ENCODE measurements around the gene BCL2L15. TPM values are rescaled to one million over a fixed set of nuclear protein-coding genes. Genes with fewer than 3 reads are reported as not detected.

Gene BCL2L15
- total and polyA plus RNA-seq, 2 experiments from 2014 or later, result 0.16 to 4.5 TPM

DNA sequence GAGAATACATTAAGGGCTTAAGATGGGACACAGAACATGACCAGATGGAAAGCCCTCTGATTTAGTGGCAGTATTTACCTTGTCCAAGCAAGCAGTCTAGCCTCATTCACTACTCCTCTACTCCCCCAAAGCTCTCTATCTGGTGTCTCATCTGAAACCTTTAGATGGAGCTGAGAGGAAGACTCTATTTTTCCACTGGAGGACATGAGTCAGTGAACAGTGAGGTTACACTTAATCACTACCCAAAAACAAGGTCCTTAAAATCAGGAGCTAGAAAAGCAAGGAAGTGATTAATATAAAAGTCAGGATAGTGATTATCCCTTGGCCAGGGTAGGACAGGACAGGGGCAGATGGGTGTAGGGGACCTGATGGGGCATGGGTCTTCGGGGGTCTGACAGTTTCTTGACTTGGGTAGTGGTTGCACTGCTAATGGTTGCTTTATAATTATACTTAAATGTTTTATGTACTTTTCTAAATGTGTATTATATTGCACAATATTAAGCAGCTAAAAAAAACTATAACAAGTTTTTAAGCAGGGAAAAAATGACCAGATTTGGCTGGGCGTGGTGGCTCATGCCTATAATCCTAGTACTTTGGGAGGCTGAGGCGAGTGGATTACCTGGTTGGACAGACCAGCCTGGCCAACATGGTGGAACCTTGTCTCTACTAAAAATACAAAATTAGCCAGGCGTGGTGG is 18.8 kb downstream of the BCL2L15 start:
- H3K9me3 ChIP-seq (ENCODE audit: low read depth), result no peaks in the 10 kb centered on the region
- DNase-seq (ENCODE audit: low read depth in 1 of 2, low spot score in 1 of 2), result no peak
- no peak overlapping the region for H3K4me3 ChIP-seq
- H3K27ac ChIP-seq, result no peak overlapping the region
- no peaks in the 10 kb centered on the region for H3K27me3 ChIP-seq
- H3K36me3 ChIP-seq, result no peaks in the 10 kb centered on the region
- H3K4me1 ChIP-seq (ENCODE audit: low read depth), result no peaks in the 10 kb centered on the region
- no peak for TF ChIP-seq CTCF (IDR thresholded peaks at IDR 0.05; ENCODE audit: low read depth, low read length)

DNA sequence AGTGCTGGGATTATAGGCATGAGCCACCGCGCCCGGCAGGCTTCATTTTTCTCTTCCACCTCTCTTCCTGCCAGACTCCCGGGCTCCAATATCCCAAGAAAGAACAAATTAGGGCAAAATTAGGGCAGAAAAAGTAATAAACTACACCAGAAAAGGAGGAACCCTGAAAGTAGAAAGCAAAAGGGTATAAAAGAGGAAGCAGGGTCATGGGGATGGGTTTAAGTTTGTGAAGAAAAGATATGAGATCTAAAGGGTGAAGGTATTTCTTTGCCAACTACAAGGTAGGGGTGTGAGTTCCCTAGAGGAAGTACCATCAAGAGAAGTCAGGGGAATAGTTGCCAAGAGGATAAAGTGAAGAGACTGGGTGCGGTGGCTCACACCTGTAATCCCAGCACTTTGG is 25.7 kb downstream of the BCL2L15 start:
- H3K4me3 ChIP-seq, result no peak overlapping the region
- H3K27me3 ChIP-seq, result no peaks in the 10 kb centered on the region
- H3K36me3 ChIP-seq, result no peaks in the 10 kb centered on the region
- no peak for DNase-seq (ENCODE audit: low read depth in 1 of 2, low spot score in 1 of 2)
- H3K27ac ChIP-seq, result no peak overlapping the region
- TF ChIP-seq CTCF (IDR thresholded peaks at IDR 0.05; ENCODE audit: low read depth, low read length), result no peak
- no peaks in the 10 kb centered on the region for H3K9me3 ChIP-seq (ENCODE audit: low read depth)
- no peaks in the 10 kb centered on the region for H3K4me1 ChIP-seq (ENCODE audit: low read depth)

DNA sequence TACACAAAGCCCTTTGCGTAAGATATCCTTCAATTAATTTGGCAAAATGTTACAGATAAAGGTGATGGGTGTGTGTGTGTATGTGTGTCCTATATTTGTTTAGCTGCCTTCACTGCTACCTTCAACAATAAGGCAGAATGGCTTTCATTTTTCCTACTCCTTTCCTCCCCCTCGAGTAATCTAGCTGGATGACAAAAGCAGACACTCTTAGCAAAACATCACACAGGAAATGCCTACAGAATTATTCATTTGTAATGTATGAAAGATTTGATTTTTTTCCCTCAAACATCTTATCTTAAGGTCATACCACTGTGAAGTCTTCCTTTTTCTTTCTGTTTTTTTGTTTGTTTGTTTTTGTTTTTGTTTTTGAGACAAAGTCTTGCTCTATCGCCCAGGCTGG is 26.5 kb downstream of the BCL2L15 start:
- no peaks in the 10 kb centered on the region for H3K9me3 ChIP-seq (ENCODE audit: low read depth)
- H3K27me3 ChIP-seq, result no peaks in the 10 kb centered on the region
- no peaks in the 10 kb centered on the region for H3K36me3 ChIP-seq
- TF ChIP-seq CTCF (IDR thresholded peaks at IDR 0.05; ENCODE audit: low read depth, low read length), result no peak
- no peak overlapping the region for H3K27ac ChIP-seq
- DNase-seq (ENCODE audit: low read depth in 1 of 2, low spot score in 1 of 2), result peak in 1 of 2 donors; percentile 87
- H3K4me3 ChIP-seq, result no peak overlapping the region
- H3K4me1 ChIP-seq (ENCODE audit: low read depth), result no peaks in the 10 kb centered on the region

DNA sequence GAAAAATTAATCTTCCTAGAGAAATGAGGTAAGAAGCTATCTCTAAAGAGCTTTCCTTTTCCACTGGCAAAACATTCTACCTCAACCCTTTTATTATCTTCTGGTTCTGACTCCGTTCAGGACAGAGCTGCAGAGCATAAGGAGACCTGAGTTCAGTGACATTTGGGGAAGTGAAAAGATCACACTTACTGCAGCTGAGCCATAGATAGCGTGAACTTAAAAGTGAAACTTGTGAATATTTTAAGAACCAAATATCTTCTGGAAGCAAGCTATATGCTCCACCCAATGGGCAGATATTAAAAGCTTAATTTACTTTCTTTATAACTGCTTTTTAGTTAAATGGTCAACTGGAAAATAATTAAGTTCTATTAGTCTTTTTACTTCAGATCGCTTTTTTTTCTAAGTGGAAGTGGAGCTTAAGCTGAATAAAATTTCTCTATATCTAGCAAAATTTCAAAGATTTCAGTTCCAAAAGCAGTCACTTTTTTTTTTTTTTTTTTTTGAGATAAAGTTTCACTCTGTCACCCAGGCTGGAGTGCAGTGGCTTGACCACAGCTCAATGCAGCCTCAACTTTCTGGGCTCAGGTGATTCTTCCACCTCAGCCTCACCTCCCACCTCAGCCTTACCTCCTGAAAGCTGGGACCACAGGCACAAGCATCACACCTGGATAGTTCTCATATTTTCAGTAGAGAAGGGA is 27.8 kb downstream of the BCL2L15 start:
- Histone ChIP-seq H3K27me3 (no peaks in the 10 kb centered on the region), H3K36me3 (no peaks in the 10 kb centered on the region), H3K4me3 (no peak overlapping the region), H3K4me1 (ENCODE audit: low read depth) (no peaks in the 10 kb centered on the region), H3K9me3 (ENCODE audit: low read depth) (no peaks in the 10 kb centered on the region), H3K27ac (no peak overlapping the region)
- TF ChIP-seq CTCF (IDR thresholded peaks at IDR 0.05; ENCODE audit: low read depth, low read length), result no peak
- no peak for DNase-seq (ENCODE audit: low read depth in 1 of 2, low spot score in 1 of 2)

DNA sequence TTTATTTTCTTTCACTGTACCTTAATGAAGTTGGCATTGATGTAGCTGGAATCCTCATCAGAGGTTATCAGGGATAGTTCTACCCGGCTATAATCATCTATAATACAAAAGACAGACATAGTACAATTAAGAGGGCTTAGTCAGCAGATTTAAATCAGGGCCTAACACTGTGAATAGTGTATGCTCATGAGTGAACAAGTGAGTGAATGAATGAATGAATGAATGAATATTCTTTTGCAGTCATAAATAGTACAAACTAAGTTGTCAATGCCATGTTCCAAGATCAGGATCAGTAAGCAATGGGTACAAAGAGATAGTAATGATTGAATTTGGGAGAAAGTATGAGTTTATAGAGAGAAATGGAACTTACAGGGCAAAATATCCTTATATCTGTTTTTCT is 28.4 kb downstream of the BCL2L15 start:
- Histone ChIP-seq H3K4me3 (no peak overlapping the region), H3K9me3 (ENCODE audit: low read depth) (no peaks in the 10 kb centered on the region)
- TF ChIP-seq CTCF (IDR thresholded peaks at IDR 0.05; ENCODE audit: low read depth, low read length), result no peak

More for the DNA sequence above, 28.4 kb downstream of the BCL2L15 start:
- Histone ChIP-seq H3K36me3 (no peaks in the 10 kb centered on the region), H3K4me1 (ENCODE audit: low read depth) (no peaks in the 10 kb centered on the region), H3K27me3 (no peaks in the 10 kb centered on the region), H3K27ac (no peak overlapping the region)
- no peak for DNase-seq (ENCODE audit: low read depth in 1 of 2, low spot score in 1 of 2)

Measured in cardiac muscle cell (in vitro differentiated cells and primary cell).